NCI-H82 (cell line): Measurements from ENCODE around the gene GALNT9.

Experiments used
- DNase-seq: peaks from one replicate; lab custom pipeline; 2025; lab: John Stamatoyannopoulos, UW

Gene GALNT9

DNA sequence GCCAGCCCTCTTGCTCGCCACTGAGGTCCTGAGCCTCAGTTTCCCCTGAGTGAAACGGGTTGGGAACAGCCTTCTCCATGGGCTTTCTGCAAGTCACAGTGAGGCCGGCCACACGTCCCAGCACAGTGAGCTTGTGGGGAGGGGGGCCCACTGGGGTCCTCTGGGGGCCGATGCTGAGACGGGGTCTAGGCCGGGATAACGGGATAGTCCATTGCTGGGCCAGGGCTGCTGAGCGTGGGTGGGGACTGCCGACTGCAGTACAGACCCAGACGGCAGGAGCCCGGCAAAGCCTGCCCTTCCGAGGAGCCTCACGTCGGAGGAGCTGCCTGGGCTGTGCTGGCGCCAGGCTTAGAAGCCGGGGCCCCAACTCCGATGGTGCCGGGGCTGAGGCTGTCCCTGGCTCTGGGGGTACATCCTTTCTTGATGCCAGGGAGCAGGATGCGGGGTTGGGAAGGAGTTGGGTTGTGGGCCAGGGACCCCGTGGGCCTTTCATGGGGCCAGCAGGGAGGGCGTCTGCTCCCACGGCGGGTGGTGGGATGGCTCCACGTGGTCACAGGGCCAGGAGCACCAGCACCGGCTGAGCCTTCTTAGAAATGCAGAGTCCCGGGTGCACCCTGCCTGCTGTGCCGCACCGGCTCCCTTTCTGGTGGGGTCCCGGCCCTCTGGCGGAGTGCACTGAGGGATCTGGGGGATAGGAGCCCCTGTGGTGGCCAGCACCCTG is 160.9 kb downstream of the GALNT9 start:
- DNase-seq, result no peak

DNA sequence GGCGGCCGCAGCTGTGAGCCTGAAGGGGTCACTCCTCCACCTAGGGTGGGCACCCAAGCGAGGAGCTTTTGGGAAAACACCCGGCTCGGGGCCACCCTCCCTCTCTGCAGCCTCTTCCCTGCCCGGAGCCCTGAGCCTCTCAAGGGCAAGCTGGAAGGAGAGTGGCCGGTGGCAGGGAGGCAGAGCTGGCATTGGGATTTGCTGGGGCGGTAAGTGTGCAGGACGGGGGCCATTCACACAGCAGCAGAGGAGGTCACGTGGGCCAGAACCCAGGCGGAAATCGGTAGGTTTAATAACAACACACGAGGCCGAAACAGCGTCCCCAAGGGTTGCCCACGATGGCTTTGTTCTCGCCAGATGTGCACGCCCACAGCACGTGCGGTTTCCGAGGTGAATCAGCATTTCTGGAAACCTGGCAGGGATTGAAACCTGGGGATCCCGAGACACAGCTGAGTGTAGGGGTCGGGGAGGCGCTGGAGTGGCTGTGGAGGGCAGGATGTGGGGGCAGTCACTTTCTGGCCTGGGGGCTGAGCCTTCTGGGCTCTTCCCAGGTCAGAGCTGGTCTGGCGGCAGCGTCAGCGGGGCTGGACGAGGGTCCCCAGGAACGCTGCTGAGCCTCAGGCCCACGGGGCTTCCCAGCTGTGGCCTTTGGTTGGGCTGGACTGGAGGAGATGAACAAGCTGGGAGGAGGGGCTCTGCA is 161.6 kb downstream of the GALNT9 start:
- DNase-seq, result no peak

DNA sequence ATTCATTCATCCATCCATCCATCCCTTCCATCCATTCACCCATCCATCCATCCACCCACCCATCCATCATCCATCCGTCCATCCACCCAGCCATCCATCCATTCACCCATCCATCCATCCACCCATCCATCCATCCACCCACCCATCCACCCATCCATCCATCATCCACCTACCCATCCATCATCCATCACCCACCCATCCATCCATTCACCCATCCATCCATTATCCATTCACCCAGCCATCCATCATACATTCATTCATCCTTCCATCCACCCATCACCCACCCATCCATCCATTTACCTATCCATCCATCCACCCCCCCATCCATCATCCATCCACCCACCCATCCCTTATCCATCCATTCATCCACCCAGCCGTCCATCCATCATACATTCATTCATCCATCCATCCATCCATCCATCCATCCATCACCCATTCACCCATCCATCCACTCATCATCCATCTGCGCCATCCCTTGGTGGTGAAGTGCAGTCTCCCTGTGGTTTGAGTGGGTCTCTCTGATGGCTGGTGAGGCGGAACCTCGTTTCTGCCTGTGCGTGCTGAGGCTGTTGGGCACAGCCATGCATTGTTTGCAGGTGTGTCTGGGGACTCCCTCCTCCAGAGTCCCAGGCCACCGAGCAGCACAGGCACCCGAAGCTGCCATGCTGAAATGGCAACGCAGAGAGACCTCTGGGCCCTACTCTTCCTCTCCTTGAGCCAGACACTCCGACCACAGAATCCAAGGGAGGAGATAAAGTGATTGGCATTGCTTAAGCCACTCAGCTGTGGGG is 162.4 kb downstream of the GALNT9 start:
- DNase-seq, result no peak

DNA sequence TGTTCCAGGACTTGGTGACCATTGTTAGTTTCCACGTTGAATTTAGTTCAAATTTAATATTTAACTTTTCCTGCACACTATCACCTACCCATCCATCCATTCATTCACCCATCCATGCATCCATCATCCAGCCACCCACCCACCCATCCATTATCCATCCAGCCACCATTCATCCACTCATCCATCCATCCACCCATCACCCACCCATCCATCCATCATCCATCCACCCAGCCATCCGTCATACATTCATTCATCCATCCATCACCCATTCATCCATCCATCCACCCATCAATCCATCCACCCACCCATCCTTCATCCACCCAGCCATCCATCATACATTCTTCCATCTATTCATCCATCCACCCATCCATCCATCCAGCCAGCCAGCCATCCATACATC is 163.3 kb downstream of the GALNT9 start:
- no peak for DNase-seq

DNA sequence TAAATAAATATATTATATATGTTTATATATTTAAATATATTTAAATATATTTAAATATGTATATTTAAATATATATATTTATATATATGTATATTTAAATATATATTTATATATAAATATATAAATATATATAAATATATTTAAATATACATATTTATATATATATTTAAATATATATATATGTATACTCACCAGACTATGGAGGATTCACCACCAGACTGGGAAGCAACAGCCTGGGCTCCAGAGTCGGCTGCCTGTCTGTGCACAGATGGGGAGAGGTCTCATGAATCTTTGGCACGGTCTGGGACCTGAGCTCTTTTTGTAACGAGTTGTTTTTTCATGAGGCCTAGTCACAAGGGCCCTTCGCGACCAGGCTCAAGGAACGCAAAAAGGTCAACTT is 163.8 kb downstream of the GALNT9 start:
- DNase-seq, result no peak

DNA sequence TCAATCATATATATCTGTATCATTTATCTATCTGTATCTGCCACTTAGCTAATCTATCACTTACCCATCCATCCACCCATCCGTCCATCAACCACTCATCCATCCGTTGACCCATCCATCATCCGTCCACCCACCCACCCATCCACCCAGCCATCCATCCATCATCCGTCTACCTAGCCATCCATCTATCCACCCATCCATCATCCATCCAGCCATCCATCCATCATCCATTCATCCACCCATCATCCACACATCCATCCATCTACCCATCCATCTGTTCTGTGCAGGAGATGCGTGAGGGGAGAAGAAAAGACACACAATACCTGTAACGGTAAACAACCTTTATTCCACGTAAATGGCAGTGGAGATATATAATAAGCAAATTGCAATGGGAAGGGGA is 165.0 kb downstream of the GALNT9 start:
- DNase-seq, result no peak

DNA sequence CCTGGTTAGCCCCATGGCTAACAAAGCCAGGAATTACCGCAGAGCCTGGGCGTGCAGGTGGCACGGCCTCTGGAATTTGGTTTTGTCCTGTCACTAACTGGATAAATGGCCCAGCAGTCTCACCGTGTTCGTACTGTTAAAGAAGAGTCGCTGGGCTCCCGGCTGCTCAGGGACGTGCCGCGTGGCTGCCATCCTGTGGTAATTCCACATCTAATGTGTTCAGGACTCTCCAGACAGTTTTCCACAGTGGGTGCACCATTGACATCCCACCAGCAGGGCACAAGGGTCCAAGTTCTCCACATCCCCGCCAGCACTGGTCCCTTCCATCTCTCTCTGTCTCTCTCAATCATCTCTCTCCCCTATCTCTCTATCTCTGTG is 165.5 kb downstream of the GALNT9 start:
- DNase-seq, result peak; percentile 51

DNA sequence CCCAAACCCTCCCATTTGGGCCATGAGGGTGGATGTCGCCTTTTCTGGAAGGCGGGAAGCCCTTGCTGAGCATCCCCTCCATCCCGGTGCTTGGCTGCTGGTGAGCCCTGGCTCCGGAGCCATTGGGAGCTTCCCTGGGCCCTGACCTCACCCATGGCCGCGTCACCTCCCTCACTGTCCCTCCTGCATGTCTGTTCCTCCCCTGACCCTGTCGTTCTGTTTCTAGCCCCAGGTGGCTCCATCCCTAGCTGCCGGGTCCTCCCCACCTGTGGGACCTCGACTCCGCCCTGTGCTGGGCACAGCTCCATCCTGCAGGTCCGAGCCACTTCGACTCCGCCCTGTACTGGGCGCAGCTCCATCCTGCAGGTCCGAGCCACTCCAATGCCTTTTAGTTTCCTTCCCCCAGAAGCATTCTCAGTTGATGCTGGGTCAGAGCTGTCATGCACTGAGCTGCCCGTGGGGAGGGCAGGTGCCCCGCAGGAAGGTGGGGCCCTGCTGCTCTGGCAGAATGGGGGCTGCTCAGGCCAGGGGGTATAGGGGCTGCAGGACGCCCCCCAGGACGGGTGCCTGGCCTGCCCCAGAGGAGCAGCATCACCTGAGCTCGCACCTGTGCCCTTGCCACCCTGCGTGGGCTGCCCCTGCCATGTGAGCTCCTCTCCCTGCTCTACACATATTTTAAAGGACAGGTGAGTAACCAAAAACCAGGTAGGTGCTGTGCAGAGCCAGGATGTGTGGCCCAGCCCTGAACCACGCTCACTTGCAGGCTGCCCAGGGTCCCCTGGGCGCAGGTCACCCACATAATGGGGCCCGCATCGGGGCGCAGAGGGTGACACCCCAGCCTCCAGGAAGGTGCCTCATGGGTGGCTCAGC is 166.1 kb downstream of the GALNT9 start:
- DNase-seq, result no peak

DNA sequence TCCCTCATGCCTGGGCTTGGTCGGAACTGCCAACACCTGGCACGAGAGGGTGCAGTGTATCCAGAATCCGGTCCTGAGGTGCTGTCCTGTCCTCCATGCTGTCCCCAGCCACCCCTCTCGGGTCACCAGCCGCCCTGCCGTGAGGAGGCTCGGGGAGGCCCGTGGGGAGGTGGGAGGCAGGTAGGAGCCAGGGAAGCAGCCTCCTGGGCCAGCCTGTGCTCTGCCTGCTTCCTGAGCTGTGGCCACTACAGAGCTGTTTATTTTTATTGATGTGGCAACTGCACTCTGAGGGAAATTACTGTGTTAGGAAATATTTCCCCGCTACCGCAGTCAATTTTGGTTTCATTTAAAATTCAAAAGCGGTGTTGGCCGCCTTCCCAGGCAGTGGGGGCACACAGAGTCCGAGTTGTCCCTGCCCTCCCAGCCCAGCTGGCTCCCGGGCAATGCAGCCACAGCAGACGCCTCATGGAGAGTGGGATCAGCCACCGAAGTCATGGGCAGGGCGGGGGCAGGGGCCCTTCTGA is 166.8 kb downstream of the GALNT9 start:
- DNase-seq, result no peak

DNA sequence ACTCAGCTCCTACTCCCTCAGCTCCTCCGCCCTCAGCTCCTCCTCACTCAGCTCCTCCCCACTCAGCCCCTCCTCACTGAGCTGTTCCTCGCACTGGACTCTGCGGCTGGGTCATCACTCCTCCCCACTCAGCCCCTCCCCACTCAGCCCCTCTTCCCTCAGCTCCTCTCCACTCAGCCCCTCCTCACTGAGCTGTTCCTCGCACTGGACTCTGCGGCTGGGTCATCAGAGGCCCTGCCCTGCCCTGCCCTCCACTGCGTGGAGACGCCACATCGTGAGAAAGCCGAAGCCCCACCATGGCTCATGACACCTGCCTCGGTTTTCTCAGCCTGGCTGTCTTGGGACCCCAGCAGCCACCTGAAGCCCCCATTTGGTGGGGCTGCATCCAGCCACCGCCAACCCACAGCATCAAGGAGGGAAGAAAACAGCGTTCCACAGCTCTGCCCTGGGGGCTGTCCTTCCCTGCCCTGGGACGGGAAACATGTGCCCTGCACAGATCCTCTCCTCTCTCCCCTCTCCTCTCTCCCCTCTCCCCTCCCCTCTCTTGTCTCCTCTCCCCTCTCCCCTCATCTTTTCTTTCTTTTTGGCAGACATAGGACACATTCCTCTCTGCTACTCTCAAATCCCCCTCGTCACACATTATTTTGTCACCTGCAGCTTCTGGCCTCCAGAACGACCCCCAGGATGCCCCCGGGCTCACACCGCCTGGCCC is 167.4 kb downstream of the GALNT9 start:
- DNase-seq, result no peak

DNA sequence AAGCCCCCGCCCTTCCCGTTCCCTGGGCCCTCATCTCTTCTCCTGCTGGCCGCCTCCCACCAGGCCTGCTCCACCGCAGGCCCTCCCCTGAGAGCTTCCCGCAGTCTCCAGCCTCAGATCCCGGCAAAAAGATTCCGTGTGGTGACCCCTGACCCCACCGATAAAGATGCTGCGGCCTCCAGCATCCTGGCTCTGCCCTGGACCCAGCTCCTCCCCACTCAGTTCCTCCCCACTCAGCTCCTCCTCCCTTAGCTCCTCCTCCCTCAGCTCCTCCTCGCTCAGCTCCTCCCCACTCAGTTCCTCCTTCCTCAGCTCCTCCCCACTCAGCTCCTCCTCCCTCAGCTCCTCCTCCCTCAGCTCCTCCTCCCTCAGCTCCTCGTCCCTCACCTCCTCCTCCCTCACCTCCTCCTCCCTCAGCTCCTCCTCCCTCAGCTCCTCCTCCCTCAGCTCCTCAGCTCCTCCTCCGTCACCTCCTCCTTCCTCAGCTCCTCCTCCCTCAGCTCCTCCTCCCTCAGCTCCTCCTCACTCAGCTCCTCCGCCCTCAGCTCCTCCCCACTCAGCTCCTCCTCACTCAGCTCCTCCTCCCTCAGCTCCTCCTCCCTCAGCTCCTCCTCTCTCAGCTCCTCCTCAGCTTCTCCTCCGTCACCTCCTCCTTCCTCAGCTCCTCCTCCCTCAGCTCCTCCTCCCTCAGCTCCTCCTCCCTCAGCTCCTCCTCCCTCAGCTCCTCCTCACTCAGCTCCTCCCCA is 168.2 kb downstream of the GALNT9 start:
- DNase-seq, result no peak

DNA sequence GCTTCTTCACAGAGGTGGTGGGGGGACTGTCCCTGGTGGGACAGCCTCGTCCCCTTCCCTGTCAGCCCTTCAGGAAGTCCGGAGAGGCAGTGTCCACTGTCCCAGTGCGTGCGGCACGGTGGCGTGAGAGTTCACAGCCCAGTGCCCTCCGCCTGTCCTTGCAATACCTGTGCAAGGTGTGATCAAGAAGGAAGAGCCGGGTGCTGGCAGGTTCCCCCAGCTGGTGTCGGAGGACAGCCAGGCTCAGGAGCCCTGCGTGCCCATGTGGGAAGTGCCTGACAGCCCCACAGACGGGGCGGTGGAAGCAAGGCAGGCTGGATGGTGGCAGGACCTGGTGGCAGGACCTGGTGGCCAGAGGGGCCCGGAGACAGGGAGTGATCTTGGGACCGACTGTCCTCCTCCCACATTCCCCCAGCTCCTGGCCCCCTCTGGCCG is 168.8 kb downstream of the GALNT9 start:
- no peak for DNase-seq

DNA sequence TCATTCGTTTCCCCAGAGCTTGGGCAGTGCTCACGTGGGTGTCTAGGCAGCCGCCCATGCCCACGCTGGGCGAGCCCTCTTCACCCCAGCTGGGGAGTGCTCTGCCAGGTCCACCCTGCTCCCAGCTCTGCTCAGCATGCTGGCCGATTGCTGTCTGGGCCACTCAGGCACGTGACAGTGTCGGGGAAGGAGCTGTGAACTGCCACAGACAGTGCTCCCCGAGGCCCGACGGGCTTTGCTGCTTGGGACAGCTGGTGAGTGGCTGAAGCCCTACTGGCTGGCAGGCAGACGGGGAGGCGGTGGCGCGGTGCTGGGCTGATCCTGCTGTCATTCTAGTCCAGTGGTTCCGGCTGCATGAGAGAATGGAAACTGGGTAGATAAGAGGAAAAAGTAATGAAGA is 169.4 kb downstream of the GALNT9 start:
- no peak for DNase-seq

DNA sequence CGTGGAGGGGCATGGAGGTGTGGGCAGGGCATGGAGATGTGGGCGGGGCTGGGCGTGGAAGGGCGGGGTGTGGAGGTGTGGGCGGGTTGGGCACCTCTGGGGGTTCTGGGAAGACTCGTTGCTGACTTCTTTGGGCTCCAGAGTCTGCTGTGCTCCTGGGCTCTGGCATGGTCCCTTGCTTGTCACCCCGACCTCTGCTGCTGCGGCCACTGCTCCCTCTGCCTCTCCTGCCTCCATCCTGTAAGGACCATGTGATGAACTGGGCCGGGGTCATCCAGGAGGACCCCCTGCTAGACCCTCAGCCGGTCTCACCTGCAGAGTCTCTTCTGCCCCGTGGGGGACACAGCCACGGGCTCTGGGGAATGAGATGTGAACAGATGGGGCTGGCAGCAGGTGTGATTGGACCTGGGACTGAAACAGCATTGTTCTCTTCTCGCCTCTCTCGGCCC is 169.8 kb downstream of the GALNT9 start:
- no peak for DNase-seq

DNA sequence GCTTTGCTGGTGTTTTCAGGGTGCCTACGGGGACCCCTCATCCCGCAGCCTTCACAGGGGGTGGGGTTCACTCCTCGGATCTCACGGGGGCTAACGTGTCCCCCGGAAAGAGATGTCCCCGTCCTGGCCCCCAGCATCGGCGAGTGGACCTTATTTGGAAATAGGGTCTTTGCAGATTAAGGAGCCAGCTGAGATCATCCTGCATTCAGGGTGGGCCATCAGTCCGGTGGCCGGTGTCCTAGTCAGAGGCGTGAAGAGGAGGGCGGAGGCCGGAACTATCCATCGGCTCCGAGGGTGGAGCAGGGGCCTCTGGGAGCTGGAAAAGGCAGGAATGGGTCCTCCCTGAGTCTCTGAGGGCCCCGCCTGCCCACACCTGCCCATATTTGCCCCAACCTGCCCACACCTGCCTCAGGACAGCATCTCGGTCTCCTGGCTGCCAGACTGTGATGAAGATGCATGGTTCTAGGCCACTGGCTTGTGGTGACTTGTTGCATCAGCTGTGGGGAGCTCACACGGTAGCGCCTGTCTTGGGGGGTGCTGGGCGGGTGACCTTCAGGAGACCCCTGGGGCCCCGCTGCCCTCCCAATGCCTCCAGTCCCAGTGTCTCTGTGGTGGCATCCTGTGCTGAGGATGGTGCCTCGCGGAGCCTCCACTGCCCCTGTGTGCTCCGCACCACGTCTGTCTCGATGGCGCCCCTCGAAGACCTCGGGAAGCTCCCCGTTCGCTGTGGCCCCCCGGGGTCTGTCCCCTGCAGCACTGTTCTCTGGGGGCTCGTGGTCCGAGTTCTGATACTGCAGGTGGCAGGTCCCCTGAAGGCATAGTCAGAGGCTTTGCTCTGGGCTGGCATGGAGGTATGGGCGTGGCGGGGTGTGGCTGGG is 170.5 kb downstream of the GALNT9 start:
- no peak for DNase-seq

DNA sequence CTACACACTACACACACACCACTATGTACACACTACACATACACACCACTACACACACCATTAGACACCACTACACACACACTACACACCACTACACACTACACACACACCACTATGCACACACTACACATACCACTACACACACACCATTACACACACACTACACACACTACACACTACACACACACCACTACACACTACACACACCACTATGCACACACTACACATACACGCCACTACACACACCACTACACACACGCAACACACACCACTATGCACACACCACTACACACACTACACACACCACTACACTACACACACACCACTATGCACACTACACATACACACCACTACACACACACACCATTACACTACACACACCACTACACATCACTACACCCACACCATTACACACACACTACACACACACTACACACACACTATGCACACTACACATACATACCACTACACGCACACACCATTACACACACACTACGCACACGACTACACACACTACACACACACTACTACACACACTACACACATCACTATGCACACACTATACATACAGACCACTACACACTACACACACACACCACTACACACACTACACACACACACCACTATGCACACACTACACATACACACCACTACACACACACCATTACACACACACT is 171.5 kb downstream of the GALNT9 start:
- DNase-seq, result no peak

DNA sequence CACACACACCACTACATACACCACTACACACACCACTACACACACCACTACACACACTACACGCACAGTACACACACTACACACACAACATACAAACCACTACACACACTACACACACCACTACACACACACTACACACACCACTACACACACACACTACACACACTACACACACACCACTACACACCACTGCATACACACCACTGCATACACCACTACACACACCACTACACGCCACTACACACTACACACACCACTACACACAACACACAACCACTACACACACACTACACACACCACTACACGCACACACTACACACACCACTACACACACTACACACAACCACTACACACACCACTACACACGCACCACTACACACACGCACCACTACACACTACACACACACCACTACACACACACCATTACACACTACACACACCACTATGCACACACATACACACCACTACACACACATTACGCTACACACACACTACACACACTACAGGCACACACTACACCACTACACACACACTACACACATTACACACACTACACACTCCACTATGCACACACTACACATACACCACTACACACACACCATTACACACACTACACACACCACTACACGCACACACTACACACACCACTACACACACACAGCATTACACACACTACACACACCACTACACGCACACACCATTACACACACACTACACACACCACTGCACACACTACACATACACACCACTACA is 172.6 kb downstream of the GALNT9 start:
- no peak for DNase-seq
